ENCODE data around the gene PTPRN2.

DNA sequence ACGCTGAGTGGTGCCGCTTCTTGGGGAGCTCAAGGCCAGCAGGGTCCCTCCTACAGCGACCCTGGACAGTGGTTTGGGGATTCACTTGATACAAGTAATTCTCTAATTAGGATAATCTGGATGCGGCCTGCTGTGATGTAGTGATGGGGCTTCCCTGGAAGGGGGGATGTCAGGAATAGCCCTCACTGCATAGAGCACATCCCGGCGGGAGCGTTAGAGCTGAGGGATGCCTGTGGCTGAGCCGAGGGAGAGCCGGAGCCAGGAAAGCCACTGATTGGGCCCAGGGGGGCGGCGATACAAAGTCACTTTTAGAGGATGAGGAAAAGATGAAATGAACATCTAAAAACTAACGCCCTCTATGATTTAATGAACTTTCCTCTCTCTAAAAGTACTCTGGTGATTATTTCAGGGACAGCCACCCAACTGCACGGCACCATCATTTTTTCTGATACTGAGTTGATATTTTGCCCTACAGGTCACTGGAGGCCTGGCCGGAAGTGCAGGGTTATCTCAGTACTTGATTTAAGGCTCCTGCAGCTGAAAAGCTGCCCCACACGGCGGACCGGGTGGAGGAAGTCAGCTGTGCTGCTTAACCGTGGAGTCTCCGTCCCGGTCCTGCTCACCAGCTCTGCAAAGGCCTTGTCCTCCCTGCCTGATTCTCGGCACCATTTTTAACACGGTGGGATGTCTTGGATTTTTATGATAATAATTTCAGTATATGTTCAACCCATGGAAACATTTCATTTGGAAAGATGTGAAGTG lies 732.0 kb downstream of the PTPRN2 start:
- TF ChIP-seq CTCF (IDR thresholded peaks at IDR 0.05) (no peak), POLR2AphosphoS5 (IDR thresholded peaks at IDR 0.05; ENCODE audit: low read depth, low read length) (no peak), SIN3A (IDR thresholded peaks at IDR 0.05; ENCODE audit: borderline replicate concordance, insufficient read depth, low read depth, low read length) (no peak)
